Progenitor cell of endocrine pancreas (in vitro differentiated cells): ENCODE results near the gene RNF39. TPM values are rescaled to one million over a fixed set of nuclear protein-coding genes. Genes with fewer than 3 reads are reported as not detected.

Experiments used
- DNase-seq: peaks from one replicate; pipeline ENCODE4 v3.0.0; 2021; ENCODE audit warnings: low spot score; ENCODE audit not compliant: unreplicated experiment
- H3K27ac Mint-ChIP-seq: 2 replicates; pipeline ENCODE4 v1.8.0; 2021; ENCODE audit warnings: mild to moderate bottlenecking, moderate library complexity, mixed read lengths
- H3K27me3 Mint-ChIP-seq: 2 replicates; pipeline ENCODE4 v1.8.0; 2021; ENCODE audit warnings: mixed read lengths
- H3K36me3 Mint-ChIP-seq: 2 replicates; pipeline ENCODE4 v1.8.0; 2022; ENCODE audit warnings: mixed read lengths; ENCODE audit not compliant: insufficient read depth
- H3K4me1 Mint-ChIP-seq: 2 replicates; pipeline ENCODE4 v1.8.0; 2021; ENCODE audit warnings: low read depth, mixed read lengths
- H3K4me3 Mint-ChIP-seq: 2 replicates; pipeline ENCODE4 v1.8.0; 2021; ENCODE audit warnings: low read depth, mild to moderate bottlenecking, moderate library complexity, mixed read lengths
- H3K9me3 Mint-ChIP-seq: 2 replicates; pipeline ENCODE4 v1.8.0; 2021; ENCODE audit warnings: low read depth, mixed read lengths
- CTCF ChIP-seq: fragments of 200-600 bp; sonication (generic); IDR thresholded peaks from one replicate; pipeline ENCODE4 v1.5.0; 2021; ENCODE audit warnings: antibody characterized with exemption, mild to moderate bottlenecking; ENCODE audit not compliant: unreplicated experiment
- total RNA-seq: library from RNA; stranded (reverse); gene quantifications from 2 replicates; pipeline ENCODE4 v1.2.1, GENCODE V29; 2021

RNF39 gene
- total RNA-seq, 1 donor from 2014 or later: not detected

- no peak for TF ChIP-seq CTCF
- H3K36me3 Mint-ChIP-seq: peaks cover 22% of the 10 kb centered on the region
- H3K27me3 Mint-ChIP-seq: peaks cover 96% of the 10 kb centered on the region
- H3K4me3 Mint-ChIP-seq: peak overlapping the region; percentile 50
- H3K9me3 Mint-ChIP-seq: no peaks in the 10 kb centered on the region
- H3K4me1 Mint-ChIP-seq: peaks cover 14% of the 10 kb centered on the region
- H3K27ac Mint-ChIP-seq: no peak overlapping the region
- DNase-seq: no peak
These were observed 1.1 kb downstream of the RNF39 start for GRCh38 chr6:30074331-30075093.

- Mint-ChIP-seq H3K4me1 (peaks cover 14% of the 10 kb centered on the region), H3K9me3 (no peaks in the 10 kb centered on the region), H3K36me3 (peaks cover 26% of the 10 kb centered on the region), H3K4me3 (no peak overlapping the region), H3K27me3 (peaks cover 89% of the 10 kb centered on the region), H3K27ac (no peak overlapping the region)
- no peak for DNase-seq
- TF ChIP-seq CTCF: no peak
These were observed 1.9 kb downstream of the RNF39 start for GRCh38 chr6:30073489-30074235.

DNA sequence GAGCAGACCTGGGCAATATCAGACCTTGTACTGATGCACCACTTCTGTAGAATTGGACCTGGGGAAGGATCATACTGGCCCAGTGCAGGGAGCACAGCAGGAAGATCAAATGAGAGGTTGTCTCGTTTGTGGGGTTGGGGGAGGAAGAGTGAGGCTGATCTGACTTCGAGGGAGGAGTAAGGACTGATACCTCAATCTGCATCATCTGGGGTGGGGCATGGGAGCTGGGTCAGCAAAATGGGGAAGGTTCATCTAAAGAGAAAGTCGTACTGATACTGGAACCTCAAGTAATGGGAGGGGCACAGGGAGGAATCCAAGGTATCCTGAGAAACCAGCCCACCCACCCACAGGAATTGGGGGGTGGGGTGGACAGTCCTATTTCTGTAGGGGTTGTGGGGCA lies 3.7 kb downstream of the RNF39 start:
- Mint-ChIP-seq H3K4me3 (peak overlapping the region; percentile 15), H3K27ac (no peak overlapping the region), H3K4me1 (peaks cover 22% of the 10 kb centered on the region), H3K9me3 (no peaks in the 10 kb centered on the region), H3K27me3 (peaks cover 76% of the 10 kb centered on the region), H3K36me3 (peaks cover 29% of the 10 kb centered on the region)
- DNase-seq: no peak
- TF ChIP-seq CTCF: no peak

DNA sequence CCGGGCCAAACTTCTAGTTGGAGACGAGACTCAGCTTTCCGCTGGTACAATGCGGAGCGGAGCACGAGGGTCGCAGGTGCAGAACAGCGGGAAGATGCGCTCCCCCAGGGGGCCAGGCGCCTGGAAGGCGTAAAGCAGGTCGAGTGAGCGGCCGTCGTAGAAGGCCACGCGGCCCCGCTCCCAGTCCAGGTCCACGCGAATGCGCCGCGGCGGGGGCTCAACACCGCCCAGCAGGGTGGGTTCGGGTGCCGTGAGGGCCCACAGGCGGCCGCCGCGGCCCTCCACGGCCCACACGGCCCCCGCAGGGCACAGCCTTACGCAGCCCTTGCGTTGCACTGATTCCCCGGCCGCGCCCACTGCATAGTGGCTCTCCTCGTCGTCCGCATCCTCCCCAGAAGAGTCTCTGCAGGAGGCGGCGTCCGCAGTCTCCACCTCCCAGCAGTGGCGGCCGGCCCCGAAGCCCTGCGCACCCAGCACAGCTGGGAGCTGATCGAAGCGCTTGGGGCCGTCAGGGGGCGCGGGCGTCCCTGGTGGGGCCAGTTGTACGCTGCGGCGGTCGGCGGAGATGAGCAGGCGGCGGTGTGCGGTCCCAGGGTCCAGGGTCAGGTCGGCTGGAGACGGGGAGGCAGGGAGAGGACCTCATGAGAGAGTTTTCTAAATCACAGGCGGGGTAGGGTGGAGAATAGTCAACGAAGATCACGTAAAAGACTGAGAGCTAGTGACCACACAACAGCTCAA lies 4.3 kb downstream of the RNF39 start:
- H3K27ac Mint-ChIP-seq: no peak overlapping the region
- peaks cover 24% of the 10 kb centered on the region for H3K4me1 Mint-ChIP-seq
- H3K4me3 Mint-ChIP-seq: peak overlapping the region; percentile 15
- no peak for DNase-seq
- H3K9me3 Mint-ChIP-seq: no peaks in the 10 kb centered on the region
- peak; percentile 44 for TF ChIP-seq CTCF
- peaks cover 70% of the 10 kb centered on the region for H3K27me3 Mint-ChIP-seq
- peaks cover 29% of the 10 kb centered on the region for H3K36me3 Mint-ChIP-seq
